CD4-positive, alpha-beta T cell treated with Interleukin-1 beta for 1 hour (primary cell): ENCODE results near the gene XYLT1.
A peak's percentile ranks its signal among the peaks of the same experiment; 100 is the strongest.
"Not testable (repeated sequence)": the region's sequence is repeated elsewhere in the genome, so short reads cannot be mapped to it uniquely, and the experiment has no call there.

Experiments
- DNase-seq, 2 donors: peaks; one replicate each; pipeline ENCODE4 v3.0.0-alpha.2; 2020 to 2022

The XYLT1 gene

DNA sequence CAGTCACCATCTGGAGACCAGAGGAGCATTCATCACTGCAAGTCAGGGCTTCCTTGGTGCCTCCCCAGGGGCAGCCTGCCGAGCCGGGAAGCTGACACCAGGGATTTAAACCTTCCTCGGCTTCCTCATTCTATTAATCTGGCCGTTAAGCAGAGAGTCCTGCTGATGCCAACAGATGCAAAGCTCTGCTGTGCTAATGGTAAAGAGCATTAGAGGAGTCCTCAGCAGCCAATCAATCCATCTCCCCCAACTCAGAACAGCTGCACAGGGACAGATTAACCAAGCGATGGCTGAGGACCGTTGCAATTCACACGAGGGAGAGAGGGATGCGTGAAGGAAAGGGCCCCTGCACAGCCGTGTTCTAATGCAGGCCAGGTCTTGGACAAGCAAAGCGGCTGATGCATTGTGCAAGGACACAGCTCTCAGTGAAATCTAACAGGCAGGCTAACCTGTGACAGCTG, 116.6 kb downstream of the XYLT1 start:
- DNase-seq = no peak

DNA sequence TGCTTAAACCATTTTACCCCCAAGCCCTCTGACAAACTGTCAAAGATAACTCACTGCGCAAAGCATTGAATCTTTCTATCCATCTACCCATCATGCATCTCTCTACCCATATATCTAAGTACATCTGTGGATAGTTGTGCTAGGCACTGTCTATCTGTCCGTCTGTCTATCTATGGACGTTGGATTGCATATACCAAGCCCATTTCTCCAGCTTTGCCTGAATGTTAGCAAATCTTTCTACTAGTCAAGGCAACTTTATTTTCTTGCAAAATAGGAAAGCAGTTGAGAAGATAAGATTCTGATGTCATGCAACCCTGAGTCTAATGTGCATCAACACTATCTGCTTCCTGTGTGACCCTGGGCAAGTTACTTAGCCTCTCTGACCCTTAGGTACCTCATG, 117.2 kb downstream of the XYLT1 start:
- no peak for DNase-seq

DNA sequence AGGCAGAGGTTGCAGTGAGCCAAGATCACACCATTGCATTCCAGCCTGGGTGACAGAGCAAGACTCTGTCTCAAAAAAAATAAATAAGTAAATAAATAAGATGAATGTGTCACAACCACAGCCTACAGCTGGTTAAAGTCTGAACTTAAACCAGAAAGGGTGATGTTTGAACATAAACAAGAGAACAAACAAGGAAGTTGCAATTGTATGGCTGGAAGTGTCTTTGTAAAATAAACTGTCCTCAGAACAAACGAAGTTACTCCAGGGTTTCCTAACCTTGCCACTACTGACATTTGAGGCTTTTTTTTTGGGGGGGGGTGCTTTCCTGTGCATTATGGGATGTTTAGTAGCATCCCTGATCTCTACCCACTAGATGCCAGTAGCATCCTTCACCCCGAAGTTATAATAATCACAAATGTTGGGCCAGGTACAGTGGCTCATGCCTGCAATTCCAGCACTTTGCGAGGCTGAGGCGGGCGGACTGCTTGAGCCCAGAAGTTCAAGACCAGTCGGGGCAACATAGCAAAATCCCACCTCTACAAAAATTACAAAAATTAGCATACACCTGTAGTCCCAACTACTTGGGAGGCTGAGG, 119.2 kb downstream of the XYLT1 start:
- DNase-seq = no peak

GRCh38 chr16:17350207-17350606, 120.6 kb downstream of the XYLT1 start:
- peak in 1 of 2 donors; percentile 32 for DNase-seq

DNA sequence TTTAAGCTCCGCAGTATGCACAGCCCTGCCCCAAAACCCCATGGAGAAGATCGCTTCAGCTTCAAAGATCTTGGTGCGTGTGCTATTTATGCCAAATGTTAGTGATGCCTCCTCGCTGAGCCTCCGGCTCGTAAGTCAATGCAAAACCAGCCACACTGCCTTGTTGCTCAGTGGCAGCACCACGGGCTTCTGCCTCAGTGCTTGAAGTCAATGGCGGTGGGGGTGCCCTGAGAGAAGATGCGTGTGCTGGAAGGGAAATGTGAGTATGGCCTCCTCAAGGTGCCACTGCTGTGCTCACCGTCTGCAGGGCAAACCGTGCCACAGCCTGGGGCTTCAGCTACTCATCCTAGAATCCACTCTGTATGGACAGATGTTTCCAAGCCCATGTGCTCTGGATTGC, 121.9 kb downstream of the XYLT1 start:
- no peak for DNase-seq

DNA sequence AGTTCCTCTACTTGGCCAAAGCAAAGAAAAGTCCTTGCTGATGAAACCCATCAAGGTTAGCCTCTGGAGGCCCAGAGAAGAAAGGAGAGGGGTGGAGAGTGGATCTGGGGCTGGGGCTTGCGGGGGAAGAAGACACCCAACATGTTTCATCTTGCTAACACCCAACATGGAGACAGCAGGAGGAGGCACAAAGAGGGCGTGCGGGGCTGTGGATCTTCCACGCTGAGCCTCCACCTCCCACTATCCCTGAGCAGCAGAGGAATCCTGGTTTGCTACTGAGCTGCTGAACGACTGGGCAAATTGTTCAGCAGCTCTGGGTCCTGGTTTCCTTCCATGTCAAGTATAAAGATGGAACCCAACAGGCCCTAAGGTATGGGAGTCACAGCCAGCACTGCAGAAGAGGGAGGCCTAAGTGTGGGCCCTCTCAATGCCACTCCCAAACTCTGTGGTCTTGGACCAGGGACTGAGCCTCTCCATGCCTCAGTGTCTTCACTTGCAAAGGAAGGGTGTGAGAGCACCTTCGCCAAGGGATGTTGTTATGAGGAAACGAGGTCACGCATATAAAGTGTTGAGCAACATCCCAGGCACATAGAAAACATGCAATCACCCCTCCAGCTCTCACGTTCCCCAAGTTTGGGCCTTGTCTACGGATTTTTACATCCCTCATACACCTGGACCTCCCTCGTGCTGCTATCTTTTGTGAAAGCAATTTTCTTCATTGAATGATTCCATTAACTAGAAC, 122.5 kb downstream of the XYLT1 start:
- DNase-seq = no peak

GRCh38 chr16:17347624-17348023, 123.1 kb downstream of the XYLT1 start:
- no peak for DNase-seq

GRCh38 chr16:17346621-17347569, 123.9 kb downstream of the XYLT1 start:
- DNase-seq = no peak

GRCh38 chr16:17345043-17345442, 125.7 kb downstream of the XYLT1 start:
- DNase-seq = peak in 1 of 2 donors; percentile 41

GRCh38 chr16:17343728-17344127, 127.0 kb downstream of the XYLT1 start:
- DNase-seq = peak; percentile 23 to 51

- peak; percentile 43 to 66 for DNase-seq
These were observed 127.7 kb downstream of the XYLT1 start for GRCh38 chr16:17343028-17343427.

DNA sequence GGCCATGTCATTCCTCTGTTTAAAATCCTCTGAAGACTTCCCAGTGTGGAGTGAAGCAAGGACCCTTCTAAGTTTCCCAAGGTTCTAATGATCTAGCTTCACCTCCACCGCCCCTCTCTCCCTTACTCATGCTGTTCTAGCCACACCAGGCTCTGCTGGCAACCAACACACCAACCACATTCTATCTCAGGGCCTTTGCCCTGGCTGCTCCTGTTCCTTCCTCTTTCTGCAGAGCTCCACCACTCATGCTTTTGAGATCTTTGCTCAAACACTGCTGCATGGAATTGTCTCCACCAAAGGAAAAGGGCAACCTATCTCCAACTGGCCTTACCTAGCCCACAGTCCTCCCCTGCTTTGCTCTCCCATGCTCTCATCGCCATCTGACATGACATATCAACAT, 128.7 kb downstream of the XYLT1 start:
- peak in 1 of 2 donors; percentile 42 for DNase-seq

GRCh38 chr16:17340804-17341203, 130.0 kb downstream of the XYLT1 start:
- no peak for DNase-seq

GRCh38 chr16:17339764-17340541, 130.8 kb downstream of the XYLT1 start:
- no peak for DNase-seq

GRCh38 chr16:17338244-17338643, 132.5 kb downstream of the XYLT1 start:
- DNase-seq = no peak

DNA sequence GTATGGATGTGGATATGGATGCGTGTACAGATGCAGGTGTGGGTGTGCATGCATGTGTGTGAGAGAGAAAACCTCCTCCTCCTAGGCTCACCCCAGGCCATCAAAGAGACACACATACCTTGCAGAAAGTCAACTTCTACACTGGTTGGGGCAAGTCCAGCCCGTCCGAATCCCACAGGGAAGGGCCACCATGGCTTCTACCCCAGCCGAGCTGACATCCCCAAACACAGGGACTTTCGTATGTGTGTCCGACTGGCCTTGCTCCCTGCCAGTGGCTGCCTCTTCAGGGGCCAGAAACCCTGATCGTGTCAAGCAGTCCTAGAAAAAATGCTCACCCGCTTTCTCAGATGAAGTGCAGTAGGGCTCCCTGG, 134.2 kb downstream of the XYLT1 start:
- no peak for DNase-seq

DNA sequence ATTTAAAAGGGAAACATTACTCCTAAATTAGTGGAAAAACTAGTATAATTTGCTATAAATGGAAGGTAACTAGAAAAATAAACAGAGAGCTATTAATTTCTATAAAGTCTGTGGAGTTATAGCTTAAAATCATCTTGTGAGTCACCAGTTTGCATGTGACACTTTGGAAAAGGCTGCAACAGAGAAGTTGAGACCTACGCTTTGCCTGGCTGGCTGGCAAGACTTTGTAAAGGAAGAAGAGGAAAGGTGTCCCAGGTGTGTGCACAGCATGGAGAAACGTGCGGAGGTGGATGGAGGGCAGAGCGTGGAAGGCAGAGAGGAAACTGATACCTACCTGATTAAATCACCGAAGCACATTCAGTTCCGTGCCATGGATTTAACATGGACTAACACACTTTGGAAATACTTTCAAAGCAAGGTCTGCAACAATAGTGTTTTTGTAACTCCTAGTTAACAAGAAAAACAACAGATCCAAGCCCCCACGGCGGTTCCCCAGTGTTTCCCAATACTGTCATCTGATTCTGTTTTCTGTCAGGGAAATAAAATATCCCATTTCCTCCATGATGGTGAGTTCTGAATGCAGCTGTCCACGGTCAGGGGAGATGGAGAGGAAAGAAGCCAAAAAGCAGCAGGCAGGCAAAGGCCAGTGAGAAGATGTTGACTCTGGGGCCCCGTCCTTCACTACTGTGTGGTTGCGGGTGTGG, 134.8 kb downstream of the XYLT1 start:
- no peak for DNase-seq

DNA sequence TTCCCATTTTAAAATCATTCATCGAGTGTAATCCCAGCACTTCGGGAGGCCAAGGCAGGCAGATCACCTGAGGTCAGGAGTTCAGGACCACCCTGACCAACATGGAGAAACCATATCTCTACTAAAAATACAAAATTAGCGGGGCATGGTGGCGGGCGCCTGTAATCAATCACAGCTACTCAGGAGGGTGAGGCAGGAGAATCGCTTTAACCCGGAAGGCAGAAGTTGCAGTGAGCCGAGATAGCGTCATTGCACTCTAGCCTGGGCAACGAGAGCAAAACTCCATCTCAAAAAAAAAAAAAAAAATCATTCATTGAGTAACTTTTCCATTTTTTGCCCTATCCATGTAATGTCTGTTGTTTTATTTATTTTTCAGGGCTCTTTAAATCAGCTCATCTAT, 135.4 kb downstream of the XYLT1 start:
- not testable (repeated sequence) for DNase-seq

- DNase-seq = peak in 1 of 2 donors; percentile 15
These were observed 136.7 kb downstream of the XYLT1 start for GRCh38 chr16:17334096-17334495.

GRCh38 chr16:17333229-17333628, 137.5 kb downstream of the XYLT1 start:
- DNase-seq = no peak

GRCh38 chr16:17331991-17332390, 138.8 kb downstream of the XYLT1 start:
- DNase-seq = no peak

- DNase-seq = no peak
These were observed 139.6 kb downstream of the XYLT1 start for GRCh38 chr16:17331071-17331607.
